NCI-H82 treated with DMSO at 0.1 percent for 48 hours (cell line): ENCODE results near the gene TOP1.
A peak's percentile ranks its signal among the peaks of the same experiment; 100 is the strongest.

Experiments used
- DNase-seq: peaks from one replicate; lab custom pipeline; 2025; ENCODE audit not compliant: unreplicated experiment; lab: John Stamatoyannopoulos, UW

Gene TOP1

DNA sequence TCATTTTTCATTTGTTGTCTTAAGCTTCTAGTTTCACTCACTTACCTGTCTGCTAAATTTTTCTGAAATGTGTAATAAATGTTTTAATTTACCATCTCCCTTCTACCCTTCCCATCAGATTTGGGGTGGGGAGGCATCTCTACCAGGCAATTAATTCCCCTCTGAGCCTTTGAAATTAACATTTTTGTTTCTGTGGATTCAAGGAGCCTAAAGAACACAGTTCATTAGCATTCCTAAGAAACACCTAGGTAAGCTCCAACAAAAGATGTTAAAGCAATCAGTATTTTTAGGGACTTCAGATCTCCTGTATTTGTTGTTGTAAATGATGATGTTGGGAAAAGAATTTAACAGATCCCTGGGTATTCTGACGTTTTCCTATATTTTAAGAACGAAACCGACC, 6.6 kb downstream of the TOP1 start:
- no peak for DNase-seq

DNA sequence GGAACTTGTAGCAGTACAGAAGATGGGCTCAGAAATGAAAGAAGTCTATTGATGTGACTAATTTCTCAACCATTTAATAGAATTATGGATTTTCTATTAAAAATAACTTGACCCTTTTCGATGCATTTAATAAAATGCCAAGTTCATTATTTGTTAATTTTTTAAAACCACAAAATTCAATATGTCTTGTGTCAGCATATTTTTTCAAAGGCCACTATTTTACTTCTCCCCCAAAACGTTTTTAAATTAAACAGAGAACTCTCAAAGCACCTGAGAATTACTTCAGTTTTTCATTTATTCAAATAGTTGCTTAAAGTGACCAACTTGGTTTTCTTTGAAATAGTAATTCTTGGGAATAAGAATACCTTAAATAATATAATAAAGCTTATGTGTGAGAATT, 8.6 kb downstream of the TOP1 start:
- no peak for DNase-seq

DNA sequence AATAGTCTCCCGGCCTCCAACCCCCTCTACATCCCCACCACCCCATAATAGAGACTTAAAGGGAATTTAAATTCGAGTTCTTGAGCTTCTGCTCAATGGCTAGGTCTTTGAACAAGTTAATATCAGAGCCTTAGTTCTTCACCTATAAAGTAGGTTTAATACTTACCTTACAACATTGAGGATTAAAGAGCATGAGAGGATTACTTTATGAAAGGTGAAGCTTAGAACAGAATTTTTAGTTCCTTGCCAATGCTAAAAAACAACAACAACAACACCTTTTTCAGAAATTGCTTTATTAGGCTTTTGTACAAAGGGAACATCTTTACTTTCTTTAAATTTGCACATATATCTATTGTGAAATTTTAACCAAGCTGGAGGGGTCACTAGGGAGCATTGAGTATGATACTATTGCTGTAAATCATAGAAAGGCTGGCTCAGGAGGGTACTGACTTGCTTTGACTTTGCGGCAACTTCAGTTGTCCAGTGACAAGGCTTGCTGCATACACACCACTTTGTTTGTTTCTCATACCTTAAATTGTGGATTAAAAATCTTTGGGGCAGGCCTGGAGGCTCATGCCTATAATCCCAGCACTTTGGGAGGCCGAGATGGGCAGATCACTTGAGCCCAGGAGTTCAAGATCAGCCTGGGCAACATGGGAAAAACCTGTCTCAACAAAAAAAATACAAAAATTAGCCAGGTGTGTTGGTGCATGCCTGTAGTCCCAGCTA, 9.7 kb downstream of the TOP1 start:
- DNase-seq = no peak

DNA sequence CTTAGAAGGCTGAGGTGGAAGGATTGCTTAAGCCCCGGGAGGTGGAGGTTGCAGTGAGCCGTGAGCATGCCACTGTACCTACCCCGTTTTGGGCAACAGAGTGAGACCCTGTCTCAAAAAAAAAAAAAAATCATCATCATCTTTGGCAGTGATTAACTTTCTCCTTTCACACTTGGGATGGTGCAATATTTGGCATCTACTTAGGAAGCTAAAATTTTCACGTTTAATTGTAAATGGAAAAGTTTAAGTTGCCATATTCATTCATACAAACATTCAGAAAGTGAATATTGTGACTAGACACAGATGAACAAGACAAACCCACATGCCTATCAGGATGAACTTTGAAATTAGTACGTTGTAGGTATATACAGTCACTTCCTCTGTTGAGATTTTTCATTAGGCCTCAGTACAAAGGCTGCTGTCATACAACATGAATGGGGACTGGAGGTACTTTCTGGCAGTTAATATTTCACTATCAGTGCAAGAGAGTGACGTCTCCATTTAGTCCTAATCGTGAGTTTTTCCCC, 10.3 kb downstream of the TOP1 start:
- no peak for DNase-seq

DNA sequence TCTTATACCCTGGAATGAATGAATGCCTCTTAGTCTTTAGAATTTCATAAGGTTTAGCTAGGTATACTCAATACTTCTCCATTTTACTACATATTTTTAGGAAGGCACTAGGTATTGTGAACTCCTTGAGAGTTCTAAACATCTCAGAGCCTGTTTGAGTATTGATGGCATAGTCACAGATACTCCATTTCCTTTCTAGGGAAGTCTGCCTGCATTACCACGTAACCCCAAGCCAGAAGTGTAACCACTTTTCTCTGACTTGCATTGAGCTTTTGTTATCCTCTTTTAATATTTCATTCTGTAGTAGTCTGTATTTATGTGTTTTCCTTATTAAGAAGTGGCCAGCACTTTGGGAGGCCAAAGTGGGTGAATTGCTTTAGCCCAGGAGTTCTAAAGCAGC, 12.2 kb downstream of the TOP1 start:
- DNase-seq = no peak

DNA sequence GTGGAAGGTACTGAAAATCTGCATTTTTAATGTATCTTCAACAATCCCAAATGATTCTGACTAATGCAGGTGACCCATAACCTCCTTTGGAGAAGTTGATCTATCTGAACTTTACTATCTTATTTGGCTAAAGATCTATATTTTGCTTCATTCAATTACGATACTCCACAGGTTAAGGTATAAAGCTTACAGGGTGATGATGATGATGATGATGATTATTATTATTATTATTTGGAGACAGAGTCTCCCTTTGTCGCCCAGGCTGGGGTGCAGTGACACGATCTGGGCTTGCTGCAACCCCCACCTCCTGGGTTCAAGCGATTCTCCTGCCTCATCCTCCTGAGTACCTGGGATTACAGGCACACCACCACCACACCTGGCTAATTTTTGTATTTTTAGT, 13.1 kb downstream of the TOP1 start:
- no peak for DNase-seq

DNA sequence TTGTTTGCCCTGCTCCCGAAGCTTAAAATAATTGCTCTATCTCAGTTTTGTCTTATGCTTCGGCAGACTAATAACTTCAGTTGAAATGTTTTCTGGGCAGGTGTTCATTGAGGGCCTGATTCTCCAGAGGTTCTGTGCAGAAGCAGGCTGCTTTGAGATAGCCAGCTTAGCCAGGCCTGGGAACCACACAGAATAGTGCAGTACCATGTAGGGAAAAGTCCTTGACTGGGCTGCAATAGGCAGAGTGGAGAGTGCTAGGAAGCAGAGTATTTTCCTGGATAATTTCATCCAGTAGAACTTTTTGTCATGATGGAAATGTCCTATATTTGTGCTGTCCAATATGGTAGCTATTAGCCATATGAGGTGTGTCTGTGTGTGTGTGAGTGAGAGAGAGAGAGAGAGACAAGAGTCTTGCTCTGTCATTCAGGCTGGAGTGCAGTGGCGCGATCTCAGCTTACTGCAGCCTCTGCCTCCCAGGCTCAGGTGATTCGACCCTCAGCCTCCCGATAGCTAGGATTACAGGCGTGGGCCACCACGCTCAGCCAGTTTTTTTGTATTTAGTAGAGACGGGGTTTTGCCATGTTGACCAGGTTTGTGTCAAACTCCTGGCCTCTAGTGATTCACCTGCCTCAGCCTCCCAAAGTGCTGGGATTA, 15.9 kb downstream of the TOP1 start:
- DNase-seq = no peak

DNA sequence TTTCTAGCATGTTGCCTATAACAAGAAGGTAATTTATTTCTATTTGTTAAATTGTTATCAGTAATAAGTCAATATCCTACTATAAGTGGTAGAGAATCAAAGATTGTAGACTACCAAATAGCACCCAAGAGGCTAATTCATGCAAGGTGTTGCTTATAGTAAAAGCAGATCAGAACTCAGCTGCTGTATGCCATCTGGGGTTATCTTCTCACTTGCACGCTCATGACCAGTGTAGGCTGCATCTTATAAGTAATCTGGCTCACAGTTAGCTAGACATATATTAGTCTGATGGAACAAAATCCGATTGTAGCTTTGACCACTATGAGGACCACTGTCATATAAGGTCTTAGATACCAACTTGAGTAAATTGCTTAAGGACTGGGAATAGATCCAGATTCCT, 17.0 kb downstream of the TOP1 start:
- peak; percentile 7 for DNase-seq

DNA sequence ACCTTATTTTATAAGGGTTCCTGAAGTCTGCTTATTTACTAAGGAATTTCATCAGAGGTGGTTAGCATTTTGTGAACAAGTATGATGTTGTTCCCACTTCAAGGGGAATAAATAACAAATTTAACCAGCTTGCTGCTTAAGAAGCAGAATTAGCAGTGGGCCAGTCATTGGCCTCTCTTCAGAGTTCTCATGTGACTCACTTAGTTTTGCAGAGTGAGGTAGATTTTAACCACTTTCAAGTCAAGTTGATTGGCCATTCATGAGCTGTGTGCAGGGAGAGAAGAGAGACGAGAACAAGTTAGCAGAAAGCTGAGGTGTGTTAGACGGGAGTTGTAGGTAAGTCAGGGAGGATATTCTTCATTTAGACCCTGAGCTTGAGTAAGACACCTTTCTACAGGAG, 18.1 kb downstream of the TOP1 start:
- DNase-seq = no peak

DNA sequence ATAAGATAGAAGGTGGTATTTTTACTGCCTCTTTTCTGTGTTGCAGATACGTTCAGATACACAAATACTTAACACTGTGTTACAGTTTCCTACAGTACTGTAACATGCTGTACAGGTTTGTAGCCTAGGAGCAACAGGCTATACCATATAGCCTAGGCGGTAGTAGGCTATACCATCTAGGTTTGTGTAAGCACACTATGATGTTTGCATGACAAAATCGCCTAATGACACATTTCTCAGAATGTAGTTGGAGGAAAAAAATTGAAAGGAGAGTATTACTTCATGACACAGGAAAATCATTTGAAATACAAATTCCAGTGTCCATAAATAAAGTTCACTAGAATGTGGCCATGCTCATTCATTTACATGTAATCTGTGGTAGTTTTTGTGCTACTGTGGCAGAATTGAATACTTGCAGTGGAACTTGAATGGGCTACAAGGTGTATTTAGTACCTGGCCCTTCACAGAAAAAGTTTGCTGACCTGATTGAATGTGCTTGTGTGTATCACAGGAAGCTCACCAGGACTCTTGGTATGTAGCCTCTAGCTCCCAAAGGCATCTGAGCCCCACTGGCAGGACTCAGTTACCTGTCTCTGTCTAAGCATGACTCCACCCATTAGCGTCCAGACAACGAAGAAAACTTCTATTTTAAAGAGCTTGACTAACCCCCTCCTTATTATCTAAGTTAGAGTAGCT, 18.8 kb downstream of the TOP1 start:
- DNase-seq = no peak

DNA sequence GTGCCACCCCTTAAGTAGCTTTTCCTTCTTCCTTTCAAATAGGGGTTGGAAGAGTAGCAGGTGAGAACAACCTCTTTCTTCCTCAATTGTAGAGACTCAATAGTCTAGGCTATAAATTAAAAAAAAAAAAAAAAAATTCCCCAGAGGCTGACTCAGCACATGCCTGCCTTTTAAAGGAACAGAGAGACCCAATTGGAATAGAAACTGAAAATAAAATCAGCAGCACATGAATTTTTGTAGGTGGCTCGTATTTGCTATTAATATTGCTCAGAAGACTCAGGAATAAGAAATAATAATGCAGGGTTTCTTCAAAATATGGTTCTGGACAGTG, 19.3 kb downstream of the TOP1 start:
- DNase-seq = no peak

DNA sequence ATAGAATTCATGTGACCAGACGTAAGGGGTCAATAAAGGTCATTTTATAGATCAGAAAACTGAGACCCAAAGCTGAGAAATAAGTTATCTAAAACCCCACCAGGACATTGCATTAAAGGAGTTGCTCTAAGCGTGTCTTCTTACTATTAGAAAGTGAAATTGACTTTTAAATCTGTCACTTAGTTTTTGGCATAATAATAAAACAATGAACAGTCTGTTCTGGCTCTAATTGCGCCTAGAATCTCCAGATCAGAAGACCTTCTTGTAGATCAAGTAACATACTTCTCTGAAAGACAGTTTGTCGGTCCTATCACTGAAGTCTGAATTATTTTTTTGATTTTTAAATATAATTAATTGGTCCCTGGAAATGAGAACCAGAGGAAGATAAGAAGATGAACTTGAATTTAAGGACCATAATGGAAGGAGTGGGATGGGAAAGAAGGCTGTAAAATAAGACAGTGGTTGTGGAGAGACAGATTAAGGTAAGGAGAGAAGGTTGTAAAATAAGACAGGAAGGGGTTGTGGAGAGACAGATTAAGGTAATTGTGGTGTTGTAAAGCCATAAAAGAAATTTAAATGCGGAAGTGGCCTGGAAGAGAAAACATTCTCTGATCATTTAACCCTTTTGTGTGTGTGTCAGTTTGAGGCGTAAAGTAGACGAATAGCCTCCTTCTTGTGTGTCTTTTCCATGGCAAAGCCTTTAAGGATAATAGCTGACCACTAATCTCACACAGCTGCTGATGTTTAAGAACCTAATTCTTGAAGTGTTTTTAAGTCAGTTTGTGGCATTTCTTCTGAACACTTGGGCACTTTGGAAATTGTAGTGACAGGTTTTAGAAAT, 20.1 kb downstream of the TOP1 start:
- peak; percentile 8 for DNase-seq

DNA sequence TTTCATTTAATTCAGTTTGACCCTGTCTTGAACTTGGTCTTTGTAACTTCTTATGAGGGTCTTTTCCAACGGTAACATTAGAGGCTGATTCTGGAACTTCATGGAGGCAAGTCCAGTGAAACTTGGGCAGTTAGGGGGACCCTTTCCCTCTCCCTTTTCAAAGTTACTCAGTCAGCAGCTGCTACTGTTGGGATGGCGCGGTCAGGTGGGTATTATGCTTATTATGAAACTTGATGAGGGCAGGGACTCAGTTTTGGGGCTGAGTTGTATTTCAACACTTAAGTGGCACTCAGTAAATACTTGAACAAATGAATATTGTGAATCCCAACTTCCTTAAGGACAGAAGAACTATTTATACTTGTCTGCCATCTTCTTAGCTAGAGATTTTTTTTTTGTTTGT, 20.8 kb downstream of the TOP1 start:
- DNase-seq = no peak

DNA sequence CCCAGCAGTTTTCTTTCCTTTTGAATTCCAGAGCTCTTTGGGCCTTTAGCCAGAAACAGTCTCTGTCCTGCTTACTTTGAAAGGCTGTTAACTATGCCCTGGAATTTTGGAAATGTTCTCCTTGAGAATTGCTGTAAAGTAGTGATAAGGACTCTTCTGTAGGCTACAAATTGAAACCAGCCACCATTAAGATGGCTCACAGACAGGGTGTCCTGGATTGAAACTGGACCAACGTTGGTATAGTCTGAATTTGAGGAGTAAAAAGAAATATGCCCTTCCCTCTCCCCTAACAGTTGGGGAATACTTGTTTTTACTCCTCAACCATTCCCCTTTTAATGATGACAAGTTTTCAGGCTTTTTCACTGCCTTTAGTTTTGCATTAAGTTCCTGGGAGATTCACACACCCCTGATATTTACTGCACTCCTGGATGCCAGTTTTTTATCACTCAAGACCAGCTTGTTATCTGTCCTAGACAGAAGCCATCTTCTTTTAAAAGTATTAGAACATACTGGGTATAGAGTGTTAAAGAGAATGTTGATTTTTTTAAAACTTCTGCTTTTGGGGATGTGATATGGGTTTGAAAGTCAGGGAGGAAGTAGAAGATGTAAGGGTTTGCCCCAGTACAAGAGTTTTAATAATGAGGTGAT, 21.9 kb downstream of the TOP1 start:
- no peak for DNase-seq

DNA sequence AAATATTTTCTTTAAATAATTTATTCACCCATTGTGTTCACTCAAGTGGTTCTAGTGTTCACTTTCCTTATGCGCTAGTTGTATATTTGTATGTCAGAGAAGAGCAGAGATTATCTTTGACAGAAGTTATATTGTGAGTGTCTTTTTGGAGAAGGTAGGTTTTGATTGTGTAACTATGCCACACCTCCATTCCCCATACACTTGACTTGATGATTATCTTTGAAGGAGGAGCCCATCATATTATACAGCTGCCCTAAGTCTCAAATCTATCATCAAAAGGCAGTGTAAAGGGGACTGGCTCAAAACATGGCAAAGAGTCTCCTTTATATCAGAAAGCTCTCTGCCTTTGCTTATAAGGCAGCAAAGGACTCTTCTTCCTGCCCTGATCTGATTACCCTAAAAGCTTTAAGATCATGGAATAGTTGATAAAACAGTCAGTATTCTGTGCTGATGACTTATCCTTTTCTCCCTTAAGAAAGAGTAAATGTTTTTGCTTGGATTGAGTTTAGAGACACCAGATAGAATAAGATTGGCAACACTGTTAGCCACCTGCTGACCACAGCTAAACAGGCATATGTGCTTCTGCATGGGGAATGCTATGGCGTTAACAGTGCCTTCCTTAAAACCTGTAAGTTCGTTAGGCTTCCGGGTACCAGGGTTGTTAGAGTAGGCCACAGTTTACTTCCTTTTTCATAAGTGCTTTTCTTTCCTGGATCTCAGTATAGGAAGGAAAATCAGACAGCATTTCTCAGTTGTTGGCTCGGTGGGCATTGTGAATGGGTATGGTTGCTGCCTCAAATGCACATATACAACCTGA, 22.6 kb downstream of the TOP1 start:
- no peak for DNase-seq

DNA sequence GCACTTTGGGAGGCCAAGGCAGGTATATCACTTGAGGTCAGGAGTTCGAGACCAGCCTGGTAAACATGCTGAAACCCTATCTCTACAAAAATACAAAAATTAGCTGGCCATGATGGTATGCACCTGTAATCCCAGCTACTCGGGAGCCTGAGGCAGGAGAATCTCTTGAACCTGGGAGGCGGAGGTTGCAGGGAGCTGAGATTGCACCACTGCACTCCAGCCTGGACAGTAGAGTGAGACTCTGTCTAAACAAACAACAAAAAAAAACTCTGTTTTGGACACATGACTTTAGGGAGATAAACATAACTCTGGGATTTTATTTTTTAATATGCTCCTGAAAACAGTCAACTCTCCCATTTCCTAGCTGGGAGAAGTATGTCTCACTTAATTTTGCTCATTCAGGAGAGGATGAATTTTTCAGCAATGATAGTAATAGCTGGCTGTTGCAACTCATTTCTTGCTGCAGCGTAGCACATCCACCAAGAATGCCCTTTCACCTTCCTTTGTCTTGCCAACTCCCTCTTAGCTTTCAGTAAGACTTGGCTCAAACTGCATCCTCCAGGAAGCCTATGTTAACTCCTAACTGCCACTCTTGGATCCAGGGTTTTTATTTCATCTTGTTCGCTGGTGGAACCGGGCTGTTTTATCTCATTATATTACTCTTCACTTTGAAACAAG, 24.3 kb downstream of the TOP1 start:
- DNase-seq = no peak

DNA sequence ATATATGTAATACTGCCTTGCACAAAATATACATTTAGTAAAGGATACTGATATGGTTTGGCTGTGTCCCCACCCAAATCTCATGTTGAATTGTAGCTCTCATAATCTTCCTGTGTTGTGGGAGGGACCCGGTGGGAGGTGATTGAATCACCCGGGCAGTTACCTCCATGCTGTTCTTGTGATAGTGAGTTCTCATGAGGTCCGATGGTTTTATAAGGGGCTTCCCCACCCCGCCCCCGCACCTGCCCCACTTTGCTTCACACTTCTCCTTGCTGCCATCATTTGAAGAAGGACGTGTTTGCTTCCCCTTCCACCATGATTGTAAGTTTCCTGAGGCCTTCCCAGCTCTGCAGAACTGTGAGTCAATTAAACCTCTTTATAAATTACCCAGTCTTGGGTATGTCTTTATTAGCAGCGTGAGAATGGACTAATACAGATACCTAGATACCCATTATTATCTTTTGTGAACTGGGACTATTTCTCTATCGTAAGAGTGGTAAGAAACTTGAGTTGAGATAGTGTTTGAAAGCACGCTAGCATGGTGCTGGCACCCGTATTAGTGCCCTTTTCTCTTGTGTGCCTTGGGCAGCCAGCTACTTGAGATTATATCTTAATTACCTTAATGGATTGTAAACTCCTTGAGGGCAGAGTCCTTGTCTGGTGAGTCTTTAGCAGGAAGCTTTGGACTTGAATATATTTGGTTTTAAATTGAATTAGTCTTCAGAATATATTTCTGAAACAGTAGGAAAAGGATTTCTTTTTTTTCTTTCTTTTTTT, 25.6 kb downstream of the TOP1 start:
- no peak for DNase-seq

DNA sequence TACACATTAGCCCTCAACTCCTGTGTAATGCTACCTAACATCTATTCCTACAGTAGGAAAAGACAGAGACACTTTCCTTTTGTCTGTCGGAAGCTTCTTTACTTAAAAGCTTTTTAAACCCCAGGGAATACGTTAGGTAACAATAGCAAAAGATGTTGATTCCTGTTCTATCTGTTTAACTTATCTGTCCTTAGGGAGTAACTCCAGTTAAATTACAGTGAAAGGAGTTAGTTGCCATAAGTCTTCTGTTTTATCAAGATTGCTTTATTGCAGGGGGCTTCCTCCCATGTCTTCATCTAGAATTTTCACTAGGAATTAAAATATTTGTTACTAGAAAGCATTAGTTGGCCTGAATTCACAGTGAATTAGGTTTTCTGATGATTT, 26.2 kb downstream of the TOP1 start:
- no peak for DNase-seq

DNA sequence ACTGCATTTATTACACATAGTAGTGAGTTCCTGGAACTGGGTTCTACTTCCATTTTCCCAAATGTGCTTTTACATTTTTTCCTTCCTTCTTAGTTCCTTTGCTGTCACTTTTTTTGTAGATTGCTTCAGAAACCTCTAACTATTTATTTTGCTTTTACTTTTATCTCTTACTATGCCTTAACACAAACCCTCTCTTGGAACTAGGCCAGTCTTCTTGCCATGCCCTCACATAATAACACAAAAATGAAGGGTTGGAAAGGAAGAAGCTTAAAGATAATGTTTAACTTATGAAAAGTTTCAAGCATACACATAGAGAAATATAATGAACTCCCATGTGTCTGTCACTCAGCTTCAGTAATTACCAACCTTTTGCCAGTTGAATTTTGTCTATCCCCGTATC, 27.1 kb downstream of the TOP1 start:
- DNase-seq = no peak
